WTC11 (cell line): ENCODE measurements around the gene KNOP1. TPM values are rescaled to one million over a fixed set of nuclear protein-coding genes. Genes with fewer than 3 reads are reported as not detected.

Source experiments
- ATAC-seq: fragments of 200-7000 bp; cut with Tn5 transposase; 2 replicates; pipeline ENCODE4 v1.10.0; 2021; ENCODE audit warnings: mild to moderate bottlenecking, moderate library complexity
- CTCF ChIA-PET: fragments of 300-600 bp; sonication (Branson Sonifier 250); formaldehyde crosslinking; loops from one replicate; lab custom pipeline; 2021; ENCODE audit warnings: antibody characterized with exemption; lab: Charles Lee
- POLR2A ChIA-PET: fragments of 350-600 bp; sonication (Branson Sonifier 250); formaldehyde crosslinking; loops from one replicate; lab custom pipeline; 2021; ENCODE audit warnings: antibody characterized with exemption; lab: Charles Lee
- DNase-seq: peaks from one replicate; pipeline ENCODE4 v3.0.0; 2021; ENCODE audit warnings: low spot score
- H3K27ac Mint-ChIP-seq: 2 replicates; pipeline ENCODE4 v1.8.0; 2021; ENCODE audit warnings: mixed read lengths
- H3K27me3 Mint-ChIP-seq: 2 replicates; pipeline ENCODE4 v1.8.0; 2021; ENCODE audit warnings: low read depth, mild to moderate bottlenecking, moderate library complexity, mixed read lengths
- H3K36me3 Mint-ChIP-seq: 2 replicates; pipeline ENCODE4 v1.8.0; 2021; ENCODE audit warnings: mixed read lengths
- H3K4me1 Mint-ChIP-seq: 2 replicates; pipeline ENCODE4 v1.8.0; 2022; ENCODE audit warnings: mixed read lengths
- H3K4me3 Mint-ChIP-seq: 2 replicates; pipeline ENCODE4 v1.8.0; 2021; ENCODE audit warnings: mild to moderate bottlenecking, moderate library complexity, mixed read lengths
- H3K9me3 Mint-ChIP-seq: 2 replicates; pipeline ENCODE4 v1.8.0; 2021; ENCODE audit warnings: mixed read lengths
- ATF1 ChIP-seq: sonication (generic); formaldehyde crosslinking; IDR thresholded peaks from 2 replicates; pipeline ENCODE4 v1.8.1; 2023; ENCODE audit warnings: mild to moderate bottlenecking, moderate library complexity, missing genetic modification reagents
- CREB1 ChIP-seq: sonication (generic); formaldehyde crosslinking; IDR thresholded peaks from 2 replicates; pipeline ENCODE4 v1.8.0; 2023; ENCODE audit warnings: mild to moderate bottlenecking, missing genetic modification reagents
- E2F4 ChIP-seq: sonication (generic); formaldehyde crosslinking; IDR thresholded peaks from 2 replicates; pipeline ENCODE4 v1.8.1; 2022; ENCODE audit warnings: low read depth, mild to moderate bottlenecking, moderate library complexity, missing genetic modification reagents, borderline replicate concordance
- E2F5 ChIP-seq: sonication (generic); formaldehyde crosslinking; IDR thresholded peaks from 2 replicates; pipeline ENCODE4 v1.8.1; 2022; ENCODE audit warnings: mild to moderate bottlenecking, moderate library complexity, missing genetic modification reagents
- ERG ChIP-seq: fragments of 250-450 bp; sonication (Bioruptor Pico); IDR thresholded peaks from 2 replicates; pipeline ENCODE4 v1.8.0; 2021; ENCODE audit warnings: mild to moderate bottlenecking
- HMGA2 ChIP-seq: fragments of 250-450 bp; sonication (Bioruptor Pico); IDR thresholded peaks from 2 replicates; pipeline ENCODE4 v1.4.0; 2021; ENCODE audit warnings: mild to moderate bottlenecking, moderate library complexity
- IRF2 ChIP-seq: sonication (generic); formaldehyde crosslinking; IDR thresholded peaks from 2 replicates; pipeline ENCODE4 v1.8.0; 2022; ENCODE audit warnings: low read depth, missing genetic modification reagents, borderline replicate concordance
- KAT7 ChIP-seq: sonication (generic); formaldehyde crosslinking; IDR thresholded peaks from 2 replicates; pipeline ENCODE4 v1.8.1; 2023; ENCODE audit warnings: missing genetic modification reagents, mild to moderate bottlenecking, borderline replicate concordance
- MAX ChIP-seq: sonication (generic); formaldehyde crosslinking; IDR thresholded peaks from 2 replicates; pipeline ENCODE4 v1.8.0; 2022; ENCODE audit warnings: mild to moderate bottlenecking, missing genetic modification reagents
- NR1H2 ChIP-seq: sonication (generic); formaldehyde crosslinking; IDR thresholded peaks from 2 replicates; pipeline ENCODE4 v1.9.0; 2021; ENCODE audit warnings: mild to moderate bottlenecking, moderate library complexity, missing genetic modification reagents
- NR3C1 ChIP-seq: sonication (generic); formaldehyde crosslinking; conservative IDR thresholded peaks from 2 replicates; pipeline ENCODE4 v1.8.1; 2023; ENCODE audit warnings: low read depth, mild to moderate bottlenecking, missing genetic modification reagents
- TP53 ChIP-seq: sonication (generic); formaldehyde crosslinking; IDR thresholded peaks from 2 replicates; pipeline ENCODE4 v1.8.1; 2023; ENCODE audit warnings: mild to moderate bottlenecking, missing genetic modification reagents
- USF1 ChIP-seq: sonication (generic); formaldehyde crosslinking; IDR thresholded peaks from 2 replicates; pipeline ENCODE4 v1.8.0; 2022; ENCODE audit warnings: mild to moderate bottlenecking, missing genetic modification reagents
- ZNF281 ChIP-seq: sonication (generic); formaldehyde crosslinking; IDR thresholded peaks from 2 replicates; pipeline ENCODE4 v1.8.0; 2023; ENCODE audit warnings: mild to moderate bottlenecking, missing genetic modification reagents
- ZNF396 ChIP-seq: fragments of 250-450 bp; sonication (Bioruptor Pico); IDR thresholded peaks from 2 replicates; pipeline ENCODE4 v1.8.0; 2021; ENCODE audit warnings: mild to moderate bottlenecking, moderate library complexity, borderline replicate concordance
- ZNF512 ChIP-seq: sonication (generic); formaldehyde crosslinking; IDR thresholded peaks from 2 replicates; pipeline ENCODE4 v1.8.1; 2022; ENCODE audit warnings: missing genetic modification reagents, borderline replicate concordance
- total RNA-seq: library from RNA; stranded (reverse); gene quantifications from 3 replicates; pipeline ENCODE4 v1.2.3, GENCODE V29; 2021

Gene KNOP1
- total RNA-seq, 1 experiment from 2014 or later = 102 TPM

GRCh38 chr16:19748389-19749168 is 30.6 kb upstream of the KNOP1 start:
- H3K4me3 Mint-ChIP-seq = no peak overlapping the region
- H3K27ac Mint-ChIP-seq = 0 out of 2 replicates have a peak overlapping the region, but pooled peaks have one; percentile 8
- CTCF ChIA-PET = interaction anchor here (1.0 to 1.6 kb wide), 2 partner anchors 165 to 552 kb away, joined by 3 read pairs; no protein-coding TSS in a partner anchor
- ATAC-seq = no peak
- TF ChIP-seq ZNF512 (CRISPR knock-in tag) (no peak), NR3C1 (CRISPR knock-in tag) (no peak), TP53 (no peak), NR1H2 (no peak), HMGA2 (no peak), ZNF281 (no peak), MAX (no peak), E2F4 (CRISPR knock-in tag) (no peak), CREB1 (no peak), ZNF396 (CRISPR knock-in tag) (no peak), KAT7 (no peak), USF1 (CRISPR knock-in tag) (no peak), ATF1 (no peak), IRF2 (CRISPR knock-in tag) (no peak), ERG (CRISPR knock-in tag) (no peak), E2F5 (CRISPR knock-in tag) (no peak)
- TF ChIP-seq, all 79 proteins: peak for 0
- H3K36me3 Mint-ChIP-seq = no peaks in the 10 kb centered on the region
- POLR2A ChIA-PET = interaction anchor here (0.6 kb wide), 1 partner anchor 446 kb away, joined by 3 read pairs; no protein-coding TSS in a partner anchor
- H3K4me1 Mint-ChIP-seq = peaks cover 2% of the 10 kb centered on the region; the same call in 1 of the 2 replicates
- H3K9me3 Mint-ChIP-seq = no peaks in the 10 kb centered on the region
- H3K27me3 Mint-ChIP-seq = no peaks in the 10 kb centered on the region
- DNase-seq = no peak
